ENCODE measurements around the gene PCDHGA4.
"Not testable (repeated sequence)": the region's sequence is repeated elsewhere in the genome, so short reads cannot be mapped to it uniquely, and the experiment has no call there.

The PCDHGA4 gene

GRCh38 chr5:141354900-141355469 is at the start of gene PCDHGA4:
TSS of gene PCDHGA4 (plus strand) at chr5:141355021. CDS start at chr5:141355108, 87 bp downstream.
- no peak for DNase-seq

GRCh38 chr5:141306630-141307029 is 48.2 kb upstream of the PCDHGA4 start:
- no peak for DNase-seq
- intact Hi-C loops (cut with DNase I) = no loop called here

More at GRCh38 chr5:141354900-141355469, at the start of gene PCDHGA4:
- intact Hi-C loops (cut with DNase I) = no loop called here

GRCh38 chr5:141313711-141314110 is 41.1 kb upstream of the PCDHGA4 start:
- DNase-seq = no peak
- intact Hi-C loops (cut with DNase I) = no loop called here

- intact Hi-C loops (cut with DNase I); DNase-seq: not testable (repeated sequence)
Observed at GRCh38 chr5:141316963-141317362, 37.9 kb upstream of the PCDHGA4 start.

- intact Hi-C loops (cut with DNase I) = no loop called here
- DNase-seq = no peak
Observed at GRCh38 chr5:141319202-141319601, 35.6 kb upstream of the PCDHGA4 start.

- DNase-seq = no peak
- intact Hi-C loops (cut with DNase I) = loop anchor here (2.0 kb wide), 1 partner anchor 245 kb away; no protein-coding TSS in a partner anchor
Observed at GRCh38 chr5:141319699-141320098, 35.1 kb upstream of the PCDHGA4 start.

GRCh38 chr5:141320225-141321169 is 34.3 kb upstream of the PCDHGA4 start, which contains the start of gene TAF7:
TSS of gene TAF7 (minus strand) at chr5:141320784. CDS start at chr5:141320044, 740 bp downstream.
- intact Hi-C loops (cut with DNase I) = loop anchor here (2.0 kb wide), 1 partner anchor 244 kb away; no protein-coding TSS in a partner anchor

GRCh38 chr5:141322261-141322660 is 32.6 kb upstream of the PCDHGA4 start:
- intact Hi-C loops (cut with DNase I) = no loop called here

More at GRCh38 chr5:141320225-141321169, 34.3 kb upstream of the PCDHGA4 start, which contains the start of gene TAF7:
- DNase-seq = peak; percentile 83 to 98 (median 88)

GRCh38 chr5:141326088-141326854 is 28.6 kb upstream of the PCDHGA4 start:
- intact Hi-C loops (cut with DNase I) = loop anchor here (2.0 kb wide), 1 partner anchor 235 kb away; no protein-coding TSS in a partner anchor
- peak; percentile 22 to 95 (median 72) for DNase-seq

More at GRCh38 chr5:141322261-141322660, 32.6 kb upstream of the PCDHGA4 start:
- no peak for DNase-seq

- no peak for DNase-seq
- intact Hi-C loops (cut with DNase I) = no loop called here
Observed at GRCh38 chr5:141328231-141328630, 26.6 kb upstream of the PCDHGA4 start.

- intact Hi-C loops (cut with DNase I) = no loop called here
- no peak for DNase-seq
Observed at GRCh38 chr5:141330299-141331080, 24.3 kb upstream of the PCDHGA4 start, which contains the start of gene PCDHGA1. TSS of gene PCDHGA1 (plus strand) at chr5:141330514.

GRCh38 chr5:141332571-141332970 is 22.2 kb upstream of the PCDHGA4 start:
- intact Hi-C loops (cut with DNase I); DNase-seq: not testable (repeated sequence)

- no peak for DNase-seq
- intact Hi-C loops (cut with DNase I) = no loop called here
Observed at GRCh38 chr5:141338538-141339306, 16.1 kb upstream of the PCDHGA4 start, which contains the start of gene PCDHGA2. TSS of gene PCDHGA2 (plus strand) at chr5:141338760.

GRCh38 chr5:141340781-141341354 is 14.0 kb upstream of the PCDHGA4 start:
- DNase-seq; intact Hi-C loops (cut with DNase I): not testable (repeated sequence)

GRCh38 chr5:141342773-141343172 is 12.0 kb upstream of the PCDHGA4 start:
- intact Hi-C loops (cut with DNase I) = no loop called here
- no peak for DNase-seq

- intact Hi-C loops (cut with DNase I) = no loop called here
- DNase-seq = no peak
Observed at GRCh38 chr5:141343242-141343952, 11.4 kb upstream of the PCDHGA4 start, which contains the start of gene PCDHGA3. TSS of gene PCDHGA3 (plus strand) at chr5:141343829. CDS start at chr5:141344034, 205 bp downstream.

- DNase-seq = no peak
- intact Hi-C loops (cut with DNase I) = no loop called here
Observed at GRCh38 chr5:141343953-141344463, 10.8 kb upstream of the PCDHGA4 start.

Measured in posterior cingulate gyrus (tissue), 11 donors.